ENCODE measurements around the gene PEBP1. TPM values are rescaled to one million over a fixed set of nuclear protein-coding genes. Genes with fewer than 3 reads are reported as not detected.

PEBP1 gene
- polyA plus RNA-seq, 1 donor from 2014 or later, result 702 TPM

DNA sequence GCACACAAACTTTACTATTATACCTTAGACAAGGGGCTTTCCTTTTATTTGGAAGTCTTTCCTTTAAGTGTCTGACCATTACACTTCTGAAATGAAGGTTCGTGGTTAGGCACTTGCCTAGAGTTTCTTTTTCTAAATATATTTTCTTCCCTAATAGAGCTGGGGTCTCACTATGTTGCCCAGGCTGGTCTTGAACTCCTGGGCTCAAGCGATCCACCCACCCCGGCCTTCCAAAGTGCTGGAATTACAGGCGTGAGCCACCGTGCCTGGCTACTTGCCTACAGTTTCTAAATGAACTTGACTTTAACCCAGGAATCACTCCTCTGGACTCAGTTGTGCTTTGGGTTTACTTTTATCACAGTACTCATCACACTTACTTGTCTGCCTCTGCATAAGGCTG is 57.6 kb downstream of the PEBP1 start:
- Histone ChIP-seq H3K36me3 (ENCODE audit: insufficient read depth, low read length) (no peaks in the 10 kb centered on the region), H3K79me2 (replicated peaks; ENCODE audit: insufficient read depth, low read length) (peaks cover 15% of the 10 kb centered on the region)

GRCh38 chr12:118193958-118194357 is 58.0 kb downstream of the PEBP1 start:
- no peak overlapping the region for H3K27ac ChIP-seq (ENCODE audit: low read length)
- no peak overlapping the region for H3K4me3 ChIP-seq (ENCODE audit: low read length)
- H4K20me1 ChIP-seq (ENCODE audit: insufficient read depth), result no peaks in the 10 kb centered on the region
- H3F3A ChIP-seq (ENCODE audit: insufficient read depth, low read length, poor library complexity, severe bottlenecking), result peaks cover 2% of the 10 kb centered on the region
- H3K27me3 ChIP-seq (ENCODE audit: insufficient read depth, low read depth, low read length), result no peaks in the 10 kb centered on the region
- peaks cover 10% of the 10 kb centered on the region for H3K79me2 ChIP-seq (replicated peaks; ENCODE audit: insufficient read depth, low read length)
- H3K36me3 ChIP-seq (ENCODE audit: insufficient read depth, low read length), result no peaks in the 10 kb centered on the region
- no peaks in the 10 kb centered on the region for H3K9me3 ChIP-seq (ENCODE audit: low read length)
- H3K9me2 ChIP-seq (ENCODE audit: insufficient read depth, low read length), result no peaks in the 10 kb centered on the region
- no peak overlapping the region for H3K9ac ChIP-seq (ENCODE audit: low read length)
- no peak overlapping the region for H2AFZ ChIP-seq (ENCODE audit: low read depth, low read length)
- no peak overlapping the region for H3K4me2 ChIP-seq (ENCODE audit: low read length)
- no peak for TF ChIP-seq REST (IDR thresholded peaks at IDR 0.05; ENCODE audit: borderline replicate concordance)
- no peak for TF ChIP-seq RAD21 (conservative IDR thresholded peaks at IDR 0.05)
- no peak for TF ChIP-seq SMC3 (conservative IDR thresholded peaks at IDR 0.05; ENCODE audit: poor library complexity)
- TF ChIP-seq, protein P1, sequence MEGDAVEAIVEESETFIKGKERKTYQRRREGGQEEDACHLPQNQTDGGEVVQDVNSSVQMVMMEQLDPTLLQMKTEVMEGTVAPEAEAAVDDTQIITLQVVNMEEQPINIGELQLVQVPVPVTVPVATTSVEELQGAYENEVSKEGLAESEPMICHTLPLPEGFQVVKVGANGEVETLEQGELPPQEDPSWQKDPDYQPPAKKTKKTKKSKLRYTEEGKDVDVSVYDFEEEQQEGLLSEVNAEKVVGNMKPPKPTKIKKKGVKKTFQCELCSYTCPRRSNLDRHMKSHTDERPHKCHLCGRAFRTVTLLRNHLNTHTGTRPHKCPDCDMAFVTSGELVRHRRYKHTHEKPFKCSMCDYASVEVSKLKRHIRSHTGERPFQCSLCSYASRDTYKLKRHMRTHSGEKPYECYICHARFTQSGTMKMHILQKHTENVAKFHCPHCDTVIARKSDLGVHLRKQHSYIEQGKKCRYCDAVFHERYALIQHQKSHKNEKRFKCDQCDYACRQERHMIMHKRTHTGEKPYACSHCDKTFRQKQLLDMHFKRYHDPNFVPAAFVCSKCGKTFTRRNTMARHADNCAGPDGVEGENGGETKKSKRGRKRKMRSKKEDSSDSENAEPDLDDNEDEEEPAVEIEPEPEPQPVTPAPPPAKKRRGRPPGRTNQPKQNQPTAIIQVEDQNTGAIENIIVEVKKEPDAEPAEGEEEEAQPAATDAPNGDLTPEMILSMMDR (IDR thresholded peaks at IDR 0.05; ENCODE audit: poor library complexity, severe bottlenecking), result no peak
- no peak for TF ChIP-seq EP300 (conservative IDR thresholded peaks at IDR 0.05; ENCODE audit: poor library complexity, severe bottlenecking)
- TF ChIP-seq TAF1 (IDR thresholded peaks at IDR 0.05; ENCODE audit: low read depth), result no peak
- TF ChIP-seq POLR2AphosphoS5 (IDR thresholded peaks at IDR 0.05), result no peak
- no peak for TF ChIP-seq EZH2 (IDR thresholded peaks at IDR 0.05; ENCODE audit: borderline replicate concordance, insufficient read depth, low read length, poor library complexity, severe bottlenecking)

More for the DNA sequence above, 57.6 kb downstream of the PEBP1 start:
- H3K9me2 ChIP-seq (ENCODE audit: insufficient read depth, low read length), result no peaks in the 10 kb centered on the region
- no peaks in the 10 kb centered on the region for H3K27me3 ChIP-seq (ENCODE audit: insufficient read depth, low read depth, low read length)
- H2AFZ ChIP-seq (ENCODE audit: low read depth, low read length), result no peak overlapping the region
- no peak overlapping the region for H3K4me2 ChIP-seq (ENCODE audit: low read length)
- TF ChIP-seq POLR2AphosphoS5 (IDR thresholded peaks at IDR 0.05) (no peak), MXI1 (conservative IDR thresholded peaks at IDR 0.05; ENCODE audit: poor library complexity, severe bottlenecking) (no peak), EZH2 (IDR thresholded peaks at IDR 0.05; ENCODE audit: borderline replicate concordance, insufficient read depth, low read length, poor library complexity, severe bottlenecking) (no peak), REST (IDR thresholded peaks at IDR 0.05; ENCODE audit: borderline replicate concordance) (no peak), SMC3 (conservative IDR thresholded peaks at IDR 0.05; ENCODE audit: poor library complexity) (no peak), TAF1 (IDR thresholded peaks at IDR 0.05; ENCODE audit: low read depth) (no peak), EP300 (conservative IDR thresholded peaks at IDR 0.05; ENCODE audit: poor library complexity, severe bottlenecking) (no peak), RAD21 (conservative IDR thresholded peaks at IDR 0.05) (no peak)
- TF ChIP-seq, protein P1 (IDR thresholded peaks at IDR 0.05; ENCODE audit: poor library complexity, severe bottlenecking), result no peak
- no peak overlapping the region for H3K4me3 ChIP-seq (ENCODE audit: low read length)
- no peaks in the 10 kb centered on the region for H4K20me1 ChIP-seq (ENCODE audit: insufficient read depth)
- H3K9ac ChIP-seq (ENCODE audit: low read length), result no peak overlapping the region
- no peak overlapping the region for H3K27ac ChIP-seq (ENCODE audit: low read length)
- no peaks in the 10 kb centered on the region for H3K9me3 ChIP-seq (ENCODE audit: low read length)
- peaks cover 2% of the 10 kb centered on the region for H3F3A ChIP-seq (ENCODE audit: insufficient read depth, low read length, poor library complexity, severe bottlenecking)
